Prostate gland (tissue), 2 donors: ENCODE results near the gene KAT8. TPM values are rescaled to one million over a fixed set of nuclear protein-coding genes. Genes with fewer than 3 reads are reported as not detected.
A peak's percentile ranks its signal among the peaks of the same experiment; 100 is the strongest.

Experiments
- DNase-seq: peaks from one replicate; pipeline ENCODE4 v3.0.0-alpha.2; 2019; ENCODE audit warnings: low spot score
- H3K27ac ChIP-seq, 2 donors: fragments of 200-600 bp; sonication (generic); 2 replicates each; pipeline ENCODE4 v1.5.1; 2017 to 2019
- H3K27me3 ChIP-seq: fragments of 200-600 bp; sonication (generic); replicated peaks from 2 replicates; pipeline ENCODE4 v1.5.1; 2019; ENCODE audit not compliant: insufficient read depth
- H3K36me3 ChIP-seq, 2 donors: fragments of 200-600 bp; sonication (generic); 1 replicate in 1 of 2; 2 replicates in 1 of 2; pipeline versions ENCODE4 v1.5.1 to v1.8.1; 2017 to 2019
- H3K4me1 ChIP-seq: fragments of 200-600 bp; sonication (generic); replicated peaks from 2 replicates; pipeline ENCODE4 v1.5.1; 2019
- H3K4me3 ChIP-seq, 2 donors: fragments of 200-600 bp; sonication (generic); 2 replicates each; pipeline ENCODE4 v1.5.1; 2017 to 2019
- H3K9me3 ChIP-seq: fragments of 200-600 bp; sonication (generic); 2 replicates; pipeline ENCODE4 v1.5.1; 2017
- POLR2A ChIP-seq: fragments of 450-650 bp; IDR thresholded peaks from one replicate; pipeline ENCODE4 v1.6.1; 2016; ENCODE audit warnings: antibody characterized with exemption, mild to moderate bottlenecking
- POLR2AphosphoS5 ChIP-seq: sonication (generic); formaldehyde crosslinking; IDR thresholded peaks from one replicate; pipeline ENCODE4 v1.6.1; 2017; ENCODE audit warnings: antibody characterized with exemption
- WGBS: methylation state at CpG from one replicate; pipeline ENCODE4 v1.1.5; 2018; 5-methylcytosine and 5-hydroxymethylcytosine counted together
- intact Hi-C: fragments of 100-400 bp; cut with DNase I; formaldehyde crosslinking; loops from one replicate; pipeline ENCODE4 v1.14.2; 2022
- total RNA-seq, 2 donors: library from RNA; depleted of rRNA; stranded (reverse); fragments of >200 nt; gene quantifications; one replicate each; pipeline ENCODE4 v1.1.0, GENCODE V29; 2016
- TF ChIP-seq, protein P1 (sequence below), 4 experiments: fragments of 200-600 bp in 2 of 4; fragments of 450-650 bp in 2 of 4; sonication (generic) in 2 of 4; IDR thresholded peaks; 1 replicate in 3 of 4; 2 replicates in 1 of 4; pipeline ENCODE4 v1.5.1; 2016 to 2019; ENCODE audit warnings: antibody characterized with exemption in 4 of 4, mild to moderate bottlenecking in 2 of 4, moderate library complexity in 2 of 4

The KAT8 gene
- total RNA-seq, 2 donors from 2014 or later = 92.6 to 115 TPM

DNA sequence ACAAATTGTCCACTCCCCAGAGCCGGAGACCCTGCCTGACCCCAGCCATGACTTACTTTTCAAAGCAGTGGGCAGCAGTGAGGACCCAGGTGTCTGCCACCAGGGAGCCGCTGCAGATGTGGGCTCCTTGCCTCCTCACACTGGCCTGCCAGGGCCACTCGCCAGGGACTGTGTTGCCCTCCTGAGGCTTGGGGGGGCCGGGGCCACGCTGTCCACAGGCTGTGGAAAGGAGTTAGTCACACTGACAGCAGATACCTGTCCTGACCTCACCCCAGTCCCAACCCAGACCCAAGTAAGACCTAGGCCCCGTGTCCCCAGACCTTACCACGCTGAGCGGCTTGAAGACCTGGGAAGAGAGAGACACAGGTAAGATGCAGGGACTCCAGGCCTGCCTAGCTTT lies 30.0 kb upstream of the KAT8 start:
- 91% methylated on average over 6 of the region's 8 CpGs for WGBS
- no peak for DNase-seq
- H3K9me3 ChIP-seq = no peaks in the 10 kb centered on the region
- no peak overlapping the region for H3K4me3 ChIP-seq
- TF ChIP-seq POLR2A (no peak), POLR2AphosphoS5 (no peak)
- TF ChIP-seq, protein P1, sequence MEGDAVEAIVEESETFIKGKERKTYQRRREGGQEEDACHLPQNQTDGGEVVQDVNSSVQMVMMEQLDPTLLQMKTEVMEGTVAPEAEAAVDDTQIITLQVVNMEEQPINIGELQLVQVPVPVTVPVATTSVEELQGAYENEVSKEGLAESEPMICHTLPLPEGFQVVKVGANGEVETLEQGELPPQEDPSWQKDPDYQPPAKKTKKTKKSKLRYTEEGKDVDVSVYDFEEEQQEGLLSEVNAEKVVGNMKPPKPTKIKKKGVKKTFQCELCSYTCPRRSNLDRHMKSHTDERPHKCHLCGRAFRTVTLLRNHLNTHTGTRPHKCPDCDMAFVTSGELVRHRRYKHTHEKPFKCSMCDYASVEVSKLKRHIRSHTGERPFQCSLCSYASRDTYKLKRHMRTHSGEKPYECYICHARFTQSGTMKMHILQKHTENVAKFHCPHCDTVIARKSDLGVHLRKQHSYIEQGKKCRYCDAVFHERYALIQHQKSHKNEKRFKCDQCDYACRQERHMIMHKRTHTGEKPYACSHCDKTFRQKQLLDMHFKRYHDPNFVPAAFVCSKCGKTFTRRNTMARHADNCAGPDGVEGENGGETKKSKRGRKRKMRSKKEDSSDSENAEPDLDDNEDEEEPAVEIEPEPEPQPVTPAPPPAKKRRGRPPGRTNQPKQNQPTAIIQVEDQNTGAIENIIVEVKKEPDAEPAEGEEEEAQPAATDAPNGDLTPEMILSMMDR (IDR thresholded peaks at IDR 0.05) = no peak
- peak overlapping the region in 1 of 2 donors; percentile 18 for H3K27ac ChIP-seq
- peaks cover 0 to 8% of the 10 kb centered on the region in 2 donors for H3K36me3 ChIP-seq
- H3K4me1 ChIP-seq = no peaks in the 10 kb centered on the region
- intact Hi-C loops = no loop called here
- H3K27me3 ChIP-seq = no peaks in the 10 kb centered on the region

DNA sequence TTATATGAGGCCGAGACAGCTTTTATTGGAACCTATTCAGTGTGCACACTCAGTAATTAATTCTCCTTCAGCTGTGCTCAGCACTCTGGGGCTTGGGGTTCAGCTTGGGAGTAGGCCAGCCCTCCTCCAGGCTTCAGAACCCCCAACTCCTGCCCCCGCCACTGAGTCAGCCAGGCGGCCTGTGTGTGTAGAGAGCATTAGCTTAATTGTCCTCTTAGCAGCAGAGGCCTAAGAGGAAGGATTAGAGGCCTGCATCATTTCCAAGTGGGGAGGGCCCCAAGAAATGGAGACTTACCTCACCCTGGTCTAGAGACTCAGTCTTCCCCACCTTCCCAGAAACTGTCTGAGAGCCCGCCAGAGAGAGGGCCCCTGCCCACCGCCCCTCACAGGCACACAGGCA lies 29.5 kb upstream of the KAT8 start:
- Histone ChIP-seq H3K27ac (peak overlapping the region in 1 of 2 donors; percentile 18), H3K9me3 (no peaks in the 10 kb centered on the region), H3K36me3 (peaks cover 0 to 8% of the 10 kb centered on the region in 2 donors), H3K27me3 (no peaks in the 10 kb centered on the region), H3K4me3 (no peak overlapping the region), H3K4me1 (no peaks in the 10 kb centered on the region)
- intact Hi-C loops = no loop called here
- WGBS = 79% methylated on average over 5 of the region's 5 CpGs
- no peak for DNase-seq
- TF ChIP-seq POLR2A (no peak), POLR2AphosphoS5 (no peak)
- TF ChIP-seq, protein P1 (IDR thresholded peaks at IDR 0.05) = no peak

DNA sequence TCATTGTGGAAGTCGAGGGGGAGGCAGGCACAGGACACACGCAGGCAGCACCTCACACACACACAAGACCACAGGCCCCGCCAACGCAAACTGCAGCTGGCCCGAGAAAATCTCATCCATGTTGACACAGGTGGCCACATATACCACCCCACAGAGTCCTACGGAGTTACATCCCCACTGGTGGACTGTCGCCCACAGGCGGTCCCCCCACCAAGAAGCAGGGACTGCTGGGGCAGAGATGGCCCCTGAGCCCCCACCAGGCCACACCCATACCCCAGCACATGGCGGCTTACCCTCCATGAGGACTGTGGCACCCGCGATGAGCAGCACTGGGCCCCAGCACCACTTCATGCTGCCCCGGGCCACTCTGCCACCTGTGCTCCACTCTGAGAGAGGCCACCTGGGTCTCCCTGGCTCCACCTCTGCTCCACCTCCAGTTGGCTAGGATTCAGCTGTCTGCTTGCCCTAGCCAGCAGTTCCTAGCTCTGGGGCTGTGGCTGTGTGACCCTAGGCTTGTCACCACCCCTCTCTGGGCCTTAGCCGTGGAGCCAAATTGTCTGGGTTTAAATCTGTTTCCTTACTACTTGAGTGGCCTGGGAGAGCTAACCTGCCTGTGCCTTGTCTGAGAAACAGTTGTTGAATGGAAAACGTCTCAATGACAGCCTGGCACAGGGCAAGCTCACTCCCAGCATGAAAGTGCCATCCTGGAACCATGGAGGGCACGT lies 28.8 kb upstream of the KAT8 start, which contains the start of gene PRSS53:
PRSS53 (minus strand) TSS at position 485 of the 725 bp plus-strand sequence; CDS start at position 351, 134 bp downstream.
- Histone ChIP-seq H3K9me3 (no peaks in the 10 kb centered on the region), H3K27me3 (no peaks in the 10 kb centered on the region), H3K4me3 (no peak within 1 kb of the TSS), H3K27ac (peak within 1 kb of the TSS in 1 of 2 donors; percentile 18), H3K4me1 (no peaks in the 10 kb centered on the region), H3K36me3 (peaks cover 0 to 8% of the 10 kb centered on the region in 2 donors)
- DNase-seq = no peak
- TF ChIP-seq, protein P1 (IDR thresholded peaks at IDR 0.05) = no peak
- TF ChIP-seq POLR2AphosphoS5 (no peak), POLR2A (no peak)
- intact Hi-C loops = no loop called here
- WGBS = 71% methylated on average over 15 of the region's 15 CpGs

DNA sequence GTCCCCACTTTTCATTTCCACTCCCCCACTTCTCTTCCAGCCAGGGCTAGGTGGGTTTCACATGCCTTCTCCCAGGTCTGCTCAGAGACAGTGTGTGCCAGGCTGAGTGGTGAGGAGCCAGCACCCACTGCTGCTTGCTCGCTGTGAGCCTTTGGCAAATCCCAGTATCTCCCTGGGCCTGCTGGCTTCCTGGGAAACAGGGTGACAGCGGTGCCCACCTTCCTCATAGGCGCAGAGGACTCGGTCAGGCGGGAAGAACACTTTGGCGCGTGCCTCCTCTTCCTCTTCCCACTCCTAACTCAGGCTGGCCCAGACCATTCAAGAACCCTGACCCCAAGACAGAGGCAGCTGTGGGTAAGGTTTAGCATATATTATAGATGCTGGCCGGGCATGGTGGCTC lies 28.3 kb upstream of the KAT8 start:
- WGBS = 97% methylated on average over 8 of the region's 8 CpGs
- H3K4me1 ChIP-seq = no peaks in the 10 kb centered on the region
- H3K27me3 ChIP-seq = no peaks in the 10 kb centered on the region
- TF ChIP-seq POLR2A (no peak), POLR2AphosphoS5 (no peak)
- TF ChIP-seq, protein P1 (IDR thresholded peaks at IDR 0.05) = no peak
- peaks cover 0 to 6% of the 10 kb centered on the region in 2 donors for H3K36me3 ChIP-seq
- no peaks in the 10 kb centered on the region for H3K9me3 ChIP-seq
- no peak overlapping the region for H3K27ac ChIP-seq
- no peak for DNase-seq
- H3K4me3 ChIP-seq = no peak overlapping the region
- intact Hi-C loops = no loop called here

DNA sequence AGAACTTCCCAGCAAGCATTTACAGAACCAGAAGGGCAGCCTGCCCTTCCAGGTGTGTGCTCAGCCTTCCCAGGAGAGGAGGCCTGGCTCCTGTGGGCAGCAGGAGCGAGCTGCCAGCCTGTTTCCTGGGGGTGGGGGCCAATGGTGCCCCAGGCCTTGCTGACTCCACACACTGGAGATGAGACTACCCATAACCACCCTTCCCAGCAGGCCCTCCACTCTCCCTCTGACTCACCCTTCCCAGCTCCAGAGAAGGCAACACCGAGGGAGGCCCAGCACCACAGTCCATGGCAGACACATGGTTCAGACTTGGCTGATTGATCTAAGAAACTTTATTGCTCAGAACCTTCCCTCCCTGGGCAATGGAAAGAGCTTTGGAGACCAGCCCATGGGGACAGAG lies 26.9 kb upstream of the KAT8 start:
- intact Hi-C loops = loop anchor here (5.0 to 10.0 kb wide), 2 partner anchors 52 to 106 kb away; partner anchors contain the start of gene HSD3B7
- Histone ChIP-seq H3K27me3 (no peaks in the 10 kb centered on the region), H3K4me3 (no peak overlapping the region), H3K36me3 (peaks cover 0 to 3% of the 10 kb centered on the region in 2 donors), H3K4me1 (no peaks in the 10 kb centered on the region), H3K27ac (no peak overlapping the region), H3K9me3 (no peaks in the 10 kb centered on the region)
- TF ChIP-seq POLR2AphosphoS5 = no peak
- TF ChIP-seq, protein P1 (IDR thresholded peaks at IDR 0.05) = no peak
- TF ChIP-seq POLR2A = no peak
- 79% methylated on average over 2 of the region's 2 CpGs for WGBS
- DNase-seq = no peak
